C1 segment of cervical spinal cord (tissue), 14 donors: Measurements from ENCODE around the gene ACOD1.
"Not testable (repeated sequence)": the region's sequence is repeated elsewhere in the genome, so short reads cannot be mapped to it uniquely, and the experiment has no call there.

Experiments used
- DNase-seq, 14 donors: peaks; one replicate each; lab custom pipeline; 2025; lab: John Stamatoyannopoulos, UW

ACOD1 gene

DNA sequence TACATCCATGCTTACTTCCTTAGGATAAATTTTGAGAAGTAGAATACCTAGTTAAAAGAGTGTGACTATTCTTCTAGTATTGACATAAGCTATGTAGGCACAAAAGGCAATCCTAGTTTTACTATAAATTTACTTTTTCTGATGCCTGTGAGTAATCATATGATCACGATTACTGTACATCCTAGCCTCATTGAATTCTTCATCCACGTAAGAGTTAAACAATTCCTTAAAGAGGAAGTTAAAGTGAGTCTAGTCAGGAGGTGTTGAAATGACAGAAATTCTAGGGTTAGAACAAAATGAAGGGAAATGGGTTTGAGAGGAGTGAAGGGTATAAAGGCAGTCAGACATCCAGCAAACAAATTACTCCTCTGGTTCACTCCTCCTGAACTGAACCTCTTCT lies at the start of gene ACOD1:
ACOD1 (plus strand) TSS at position 363 of the 400 bp plus-strand sequence. CDS start 48 bp downstream, outside the sequence.
- no peak for DNase-seq

DNA sequence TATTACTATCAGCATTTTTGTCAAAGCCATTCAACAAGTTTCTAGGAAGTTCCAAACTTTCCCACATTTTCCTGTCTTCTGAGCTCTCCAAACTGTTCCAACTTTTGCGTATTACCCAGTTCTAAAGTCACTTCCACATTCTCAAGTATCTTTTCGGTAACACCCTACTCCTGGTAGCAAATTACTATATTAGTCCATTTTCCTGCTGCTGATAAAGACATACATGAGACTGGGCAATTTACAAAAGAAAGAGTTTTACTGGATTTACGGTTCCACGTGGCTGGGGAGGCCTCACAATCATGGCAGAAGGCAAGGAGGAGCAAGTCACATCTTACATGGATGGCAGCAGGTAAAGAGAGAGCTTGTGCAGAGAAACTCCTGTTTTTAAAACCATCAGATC lies 49.2 kb upstream of the ACOD1 start:
- DNase-seq, result not testable (repeated sequence)

DNA sequence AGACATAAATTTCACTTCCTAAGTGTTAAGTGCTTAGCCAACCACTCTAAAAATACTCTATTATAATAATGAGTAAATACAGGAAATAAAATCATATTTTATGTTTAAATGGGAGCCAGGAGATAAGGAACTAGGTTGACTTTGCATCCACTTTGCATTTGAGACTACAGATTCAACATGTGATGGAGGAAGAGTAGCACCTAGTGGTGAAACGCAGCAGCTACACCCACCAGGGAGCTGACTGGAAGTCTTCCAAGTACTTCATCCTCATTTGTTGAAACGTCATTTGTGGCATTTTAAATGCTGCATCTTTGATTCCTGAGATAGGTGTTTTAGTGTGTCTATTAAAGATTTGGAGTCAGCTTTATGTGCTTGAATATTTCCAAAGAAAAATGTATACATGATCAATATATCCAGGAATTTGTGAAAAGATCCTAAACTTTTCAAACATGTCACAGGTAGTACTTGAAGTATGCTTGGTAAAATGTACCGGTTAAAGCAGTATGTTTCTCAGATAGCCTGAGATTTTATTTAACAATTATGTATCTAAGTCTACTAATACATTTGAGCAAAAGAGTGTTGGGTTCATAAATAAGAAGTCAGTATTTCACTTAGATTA lies 44.7 kb upstream of the ACOD1 start:
- DNase-seq, result peak in 9 of 14 donors; percentile 2 to 31 (median 14)

DNA sequence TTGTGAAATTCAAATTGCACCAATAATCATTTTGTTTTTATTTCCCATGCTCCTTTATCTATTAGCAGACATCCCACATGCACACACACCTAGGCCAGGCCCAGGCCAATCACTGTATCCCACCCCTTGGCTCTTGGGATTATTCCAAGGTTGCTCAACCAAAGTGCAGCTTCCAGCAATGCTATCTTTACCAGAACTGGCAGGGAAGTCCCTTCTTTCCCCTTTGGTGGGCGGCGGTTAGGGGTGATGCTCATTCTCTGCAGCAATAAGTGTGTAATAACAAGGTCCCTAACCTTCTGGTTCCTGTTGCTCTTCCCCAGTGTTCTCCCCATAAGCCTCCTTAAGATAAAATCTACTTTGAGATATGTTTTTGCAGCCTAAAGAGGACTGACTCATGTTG lies 43.8 kb upstream of the ACOD1 start:
- DNase-seq, result no peak

DNA sequence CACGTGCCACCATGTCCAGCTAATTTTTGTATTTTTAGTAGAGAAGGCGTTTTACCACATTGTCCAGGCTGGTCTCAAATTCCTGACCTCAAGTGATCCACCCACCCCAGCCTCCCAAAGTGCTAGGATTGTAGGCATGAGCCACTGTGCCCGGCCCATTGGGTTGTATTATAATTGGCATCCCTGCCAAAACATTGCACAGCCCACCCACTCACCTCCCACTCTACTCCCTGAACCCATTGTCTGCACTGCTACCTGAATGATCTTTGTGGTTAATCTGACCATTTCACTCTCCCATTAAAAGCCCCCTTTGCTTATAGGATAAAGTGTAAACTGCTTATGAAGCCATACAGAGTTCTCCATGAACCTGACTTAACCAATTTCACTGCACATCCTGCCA lies 35.8 kb upstream of the ACOD1 start:
- DNase-seq, result no peak

DNA sequence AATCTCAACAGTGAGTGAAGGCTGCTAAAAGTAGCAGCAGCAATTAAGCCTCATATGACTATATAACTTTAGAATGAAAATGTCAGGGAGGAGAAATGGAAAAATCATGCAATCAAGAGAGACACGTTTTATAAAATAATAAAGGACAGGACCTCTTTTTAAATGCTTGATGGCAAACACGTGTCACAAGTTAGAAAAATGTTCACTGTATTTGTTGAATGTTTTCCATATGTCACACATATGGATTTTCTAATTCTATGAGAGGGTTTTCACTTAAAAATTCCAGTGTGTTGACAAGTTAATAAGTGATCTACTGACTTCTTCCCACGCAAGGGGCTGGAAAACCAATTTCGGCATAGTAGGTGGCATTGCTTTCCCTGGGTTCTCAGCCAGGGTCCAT lies 34.4 kb upstream of the ACOD1 start:
- no peak for DNase-seq

DNA sequence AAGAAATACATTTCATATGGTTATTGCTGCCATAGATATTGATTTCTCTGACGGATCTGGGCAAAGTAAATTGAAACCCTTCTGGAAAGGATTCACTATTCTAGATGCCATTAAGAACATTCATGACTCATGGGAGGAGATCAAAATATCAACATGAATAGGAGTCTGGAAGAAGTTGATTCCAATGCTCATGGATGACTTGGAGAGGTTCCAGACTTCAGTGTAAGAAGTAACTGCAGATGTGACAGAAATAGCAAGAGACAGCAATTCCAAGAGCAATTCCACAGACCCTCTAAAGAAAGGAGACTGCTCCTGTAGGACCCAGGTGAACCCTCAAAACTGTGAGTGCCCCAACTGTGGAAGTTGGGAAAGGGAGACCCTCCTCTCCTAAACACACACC lies 31.2 kb upstream of the ACOD1 start:
- DNase-seq, result no peak

DNA sequence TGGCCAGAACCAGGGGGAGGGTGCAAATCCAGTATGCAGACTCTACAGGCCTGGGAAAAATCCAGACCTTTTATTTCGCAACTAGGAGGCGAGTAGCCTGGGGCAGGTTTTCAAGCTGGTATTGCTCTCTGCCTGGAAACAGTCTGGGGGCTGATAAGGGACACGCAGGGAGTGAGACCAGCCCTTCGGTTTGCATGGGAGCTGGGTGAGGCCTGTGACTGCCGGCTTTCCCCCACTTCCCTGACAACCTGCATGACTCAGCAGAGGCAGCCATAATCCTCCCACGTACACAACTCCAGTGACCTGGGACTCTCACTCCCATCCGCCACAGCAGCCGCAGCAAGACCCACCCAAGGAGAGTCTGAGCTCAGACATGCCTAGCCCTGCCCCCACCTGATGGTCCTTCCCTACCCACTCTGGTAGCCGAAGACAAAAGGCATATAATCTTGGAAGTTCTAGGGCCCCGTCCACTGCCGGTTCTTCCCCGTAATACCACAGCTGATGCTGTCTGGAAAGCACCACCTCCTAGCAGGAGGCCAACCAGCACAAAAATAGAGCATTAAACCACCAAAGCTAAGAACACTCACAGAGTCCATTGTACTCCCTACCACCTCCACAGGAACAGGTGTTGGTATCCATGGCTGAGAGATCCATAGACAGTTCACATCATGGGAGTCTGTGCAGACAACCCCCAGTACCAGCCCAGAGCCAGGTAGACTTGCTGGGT lies 30.4 kb upstream of the ACOD1 start:
- not testable (repeated sequence) for DNase-seq

DNA sequence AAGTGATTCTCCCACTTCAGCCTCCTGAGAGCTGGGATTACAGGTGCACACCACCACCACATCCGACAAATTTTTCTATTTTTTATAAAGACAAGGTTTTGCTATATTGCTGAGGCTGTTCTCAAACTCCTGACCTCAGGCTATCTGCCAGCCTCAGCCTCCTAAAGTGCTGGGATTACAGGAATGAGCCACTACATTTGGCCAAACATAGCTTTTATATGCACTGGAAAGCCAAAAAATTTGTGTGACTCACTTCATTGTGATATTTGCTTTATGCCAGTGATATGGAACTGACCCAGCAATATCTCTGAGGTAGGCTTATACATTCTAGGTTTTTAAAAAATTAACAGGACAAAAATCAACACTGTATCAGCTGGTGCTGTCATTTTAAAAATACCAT lies 26.8 kb upstream of the ACOD1 start:
- DNase-seq, result no peak

DNA sequence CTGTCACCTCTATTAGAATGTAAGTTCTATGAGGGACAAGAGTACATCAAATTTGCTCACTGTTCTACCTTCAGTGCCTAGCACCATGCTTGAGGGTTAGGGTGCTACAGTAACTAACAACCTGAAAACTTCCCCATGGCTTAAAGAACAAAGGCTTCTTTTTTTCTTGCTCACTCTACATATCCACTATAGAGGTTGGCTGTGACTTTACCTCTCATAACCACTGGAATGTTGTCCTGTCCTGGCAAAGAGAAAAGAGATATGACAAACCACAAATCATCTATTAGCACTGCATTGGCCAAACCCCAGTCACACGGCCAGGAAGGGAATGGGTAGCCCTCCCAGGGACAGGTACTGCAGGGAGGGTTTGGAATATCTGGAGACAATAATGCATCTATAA lies 23.2 kb upstream of the ACOD1 start:
- no peak for DNase-seq

DNA sequence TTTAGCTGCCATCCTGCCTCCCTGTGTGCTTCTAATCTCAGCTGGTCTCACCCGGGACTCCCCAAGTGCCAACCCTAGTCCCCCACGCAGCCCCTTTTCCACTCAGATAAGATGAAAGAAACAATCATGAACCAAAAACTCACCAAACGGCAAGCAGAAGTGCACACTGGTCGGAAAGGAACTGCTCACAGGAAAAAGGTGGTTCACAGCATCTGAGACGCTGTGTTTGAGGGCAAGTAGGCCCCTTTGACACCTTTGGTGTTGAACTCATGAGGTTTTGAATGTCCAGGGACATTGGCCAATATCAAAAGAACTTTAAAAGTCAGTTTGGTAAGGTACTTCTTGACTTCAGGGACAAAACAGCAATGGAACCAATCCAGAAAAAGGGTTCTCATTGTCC lies 20.4 kb upstream of the ACOD1 start:
- DNase-seq, result no peak

DNA sequence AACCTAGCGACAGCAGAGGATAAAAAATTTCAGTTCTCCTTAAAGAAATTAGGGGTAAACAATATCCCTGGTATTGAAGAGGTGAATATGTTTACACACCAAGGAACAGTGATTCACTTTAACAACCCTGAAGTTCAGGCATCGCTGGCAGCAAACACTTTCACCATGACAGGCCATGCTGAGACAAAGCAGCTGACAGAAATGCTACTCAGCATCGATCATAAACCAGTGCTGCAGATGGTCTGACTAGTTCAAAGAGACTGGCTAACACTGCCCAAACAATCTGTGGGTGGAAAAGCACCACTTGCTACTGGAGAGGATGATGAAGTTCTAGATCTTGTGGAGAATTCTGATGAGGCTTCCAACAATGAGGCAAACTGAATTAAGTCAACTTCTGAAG lies 19.9 kb upstream of the ACOD1 start:
- DNase-seq, result no peak

DNA sequence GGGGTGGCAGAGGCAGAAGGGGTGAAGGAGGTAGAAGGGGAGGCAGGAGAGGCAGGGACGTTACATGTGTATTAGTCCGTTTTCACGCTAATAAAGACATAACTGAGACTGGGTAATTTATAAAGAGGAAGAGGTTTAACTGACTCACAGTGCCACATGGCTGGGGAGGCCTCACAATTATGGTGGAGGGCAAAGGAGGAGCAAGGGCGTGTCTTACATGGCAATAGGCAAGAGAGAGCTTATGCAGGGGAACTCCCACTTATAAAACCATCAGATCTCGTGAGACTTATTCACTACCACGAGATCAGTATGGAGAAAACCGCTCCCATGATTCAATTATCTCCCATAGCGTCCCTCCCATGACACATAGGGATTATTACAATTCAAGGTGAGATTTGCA lies 19.0 kb upstream of the ACOD1 start:
- no peak for DNase-seq

DNA sequence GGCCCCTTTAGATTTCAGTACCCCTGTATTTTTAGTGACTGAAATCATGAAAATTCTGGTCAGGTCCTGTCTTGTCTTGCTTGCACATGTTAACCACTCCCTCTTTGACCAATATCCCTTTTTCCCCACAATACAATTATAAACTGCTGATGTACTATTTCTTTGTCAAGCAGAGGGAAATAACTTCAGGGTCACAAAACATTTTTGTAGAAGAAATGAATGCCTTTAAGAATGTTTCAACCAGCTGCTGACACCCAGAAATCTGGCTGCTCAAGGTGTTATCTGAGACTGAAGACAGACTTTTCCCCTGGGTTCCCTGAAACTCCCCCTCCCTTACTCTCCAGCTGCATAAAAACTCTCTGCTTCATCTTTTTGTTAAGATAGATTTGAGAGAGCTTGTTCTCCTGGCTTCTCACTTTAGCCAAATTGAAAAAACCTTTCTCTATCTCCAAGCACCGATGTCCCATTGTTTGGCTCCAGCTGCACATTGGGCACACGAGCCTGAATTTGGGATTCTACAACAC lies 18.4 kb upstream of the ACOD1 start:
- DNase-seq, result no peak

DNA sequence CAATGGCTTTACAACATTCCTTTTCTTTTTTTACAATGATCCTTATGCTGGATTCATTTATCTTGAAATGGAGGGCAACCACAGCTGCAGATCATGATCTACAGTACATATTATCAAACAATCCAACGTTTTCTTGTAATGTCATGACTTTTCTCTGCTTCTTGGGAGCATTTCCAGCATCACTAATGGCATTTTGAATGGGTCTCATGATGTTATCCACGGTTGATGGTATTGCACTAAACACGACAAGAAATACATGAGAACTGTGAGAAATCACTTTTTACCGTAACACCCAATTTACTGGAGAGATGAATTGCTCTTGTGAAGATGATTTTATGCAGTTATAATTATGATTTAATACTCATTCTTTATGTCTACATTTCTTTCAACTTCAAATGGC lies 16.2 kb upstream of the ACOD1 start:
- no peak for DNase-seq

DNA sequence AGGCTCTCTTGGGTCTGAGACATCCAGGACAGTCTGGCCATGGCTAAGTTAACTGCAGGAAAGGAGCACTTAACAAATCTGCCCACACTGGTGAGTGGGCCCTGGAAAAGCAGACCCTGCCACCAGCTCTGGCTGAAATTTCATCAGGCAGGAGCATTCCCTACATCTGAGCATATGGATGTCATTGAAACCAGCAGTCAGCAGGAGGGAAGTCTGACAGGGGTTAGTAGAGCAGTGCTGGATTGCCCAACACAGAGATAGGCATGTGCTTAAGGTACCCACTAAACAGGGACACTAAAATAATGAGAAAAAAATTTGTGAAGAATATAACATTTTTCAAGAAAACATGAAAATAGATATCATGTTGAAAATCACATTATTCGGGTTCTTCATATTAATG lies 13.6 kb upstream of the ACOD1 start:
- DNase-seq, result peak in 1 of 14 donors; percentile 14

DNA sequence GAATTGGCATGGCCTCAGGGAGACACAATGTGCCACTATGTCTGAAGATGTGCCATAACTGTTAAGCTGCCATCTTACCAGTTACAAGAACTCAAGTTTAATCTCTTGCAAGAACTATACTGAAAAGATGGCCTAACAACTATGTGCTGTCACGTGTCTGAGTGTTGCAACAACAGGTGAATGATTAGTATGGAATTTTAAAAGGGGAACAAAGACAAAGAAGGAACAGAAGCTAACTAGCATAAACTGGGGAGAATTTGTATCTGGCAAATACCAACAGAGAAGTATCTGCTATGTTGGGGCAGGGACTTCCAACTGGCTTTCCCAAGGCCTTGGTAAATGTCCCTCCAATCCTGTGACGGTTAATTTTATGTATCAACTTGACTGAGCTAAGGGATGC lies 11.5 kb upstream of the ACOD1 start:
- DNase-seq, result no peak

DNA sequence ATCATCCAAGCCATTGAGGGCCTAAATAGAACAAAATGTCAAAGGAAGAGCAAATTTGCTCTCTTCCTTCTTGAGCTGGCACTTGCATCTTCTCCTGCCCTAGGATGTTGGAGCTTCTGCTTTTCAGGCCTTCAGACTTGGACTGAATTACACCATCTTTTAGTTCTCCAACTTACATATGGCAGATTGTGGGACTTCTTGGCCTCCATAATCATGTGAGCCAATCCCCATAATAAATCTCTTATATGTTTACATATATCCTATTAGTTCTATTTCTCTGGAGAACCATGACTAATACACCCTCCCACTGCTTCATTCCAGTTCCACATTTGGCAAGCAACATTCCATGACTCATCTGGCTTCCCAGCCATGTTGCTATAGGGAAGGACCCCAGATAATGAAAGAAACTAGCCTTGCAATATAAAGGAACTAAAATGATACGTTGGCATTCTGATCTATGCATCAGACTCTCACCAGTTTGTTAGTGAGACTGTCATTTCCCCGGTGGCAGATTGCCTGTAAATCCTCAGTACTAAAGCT lies 11.0 kb upstream of the ACOD1 start:
- no peak for DNase-seq

DNA sequence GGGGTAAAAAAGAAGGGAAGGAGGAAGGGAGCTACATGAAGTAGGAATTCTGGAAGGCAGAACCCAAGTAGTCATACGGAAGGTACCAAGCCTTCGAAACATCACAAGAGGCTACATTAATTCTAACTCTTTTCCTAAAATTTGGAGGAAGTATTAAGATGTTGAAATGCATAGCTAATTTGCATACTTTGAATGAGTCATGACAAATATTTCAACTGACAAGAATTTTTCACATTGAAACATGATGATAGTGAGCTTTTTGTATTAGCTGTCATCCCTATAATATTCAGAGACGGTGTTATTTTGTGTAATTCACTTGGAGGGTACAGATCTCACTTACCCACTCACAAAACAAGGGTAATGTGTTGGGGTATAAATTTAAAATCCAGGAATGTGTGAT lies 9.1 kb upstream of the ACOD1 start:
- no peak for DNase-seq

DNA sequence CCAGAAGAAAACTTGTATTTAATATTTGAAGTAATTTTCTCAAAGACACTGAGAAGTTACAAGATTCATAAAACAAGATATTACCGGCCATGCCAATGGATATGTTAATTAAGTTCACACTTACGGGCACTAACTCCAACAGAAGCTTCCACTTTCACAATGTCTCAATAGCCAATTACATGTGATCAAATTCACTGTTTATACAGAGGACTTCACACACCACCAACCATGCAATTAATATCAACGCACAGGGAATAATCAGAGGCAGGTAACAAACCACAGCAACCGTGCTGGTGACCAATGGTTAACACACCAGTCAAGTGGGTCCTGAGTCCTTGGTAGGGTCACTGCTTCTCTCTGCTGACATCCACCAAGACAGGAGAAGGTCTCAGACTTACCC lies 5.9 kb upstream of the ACOD1 start:
- DNase-seq, result no peak

DNA sequence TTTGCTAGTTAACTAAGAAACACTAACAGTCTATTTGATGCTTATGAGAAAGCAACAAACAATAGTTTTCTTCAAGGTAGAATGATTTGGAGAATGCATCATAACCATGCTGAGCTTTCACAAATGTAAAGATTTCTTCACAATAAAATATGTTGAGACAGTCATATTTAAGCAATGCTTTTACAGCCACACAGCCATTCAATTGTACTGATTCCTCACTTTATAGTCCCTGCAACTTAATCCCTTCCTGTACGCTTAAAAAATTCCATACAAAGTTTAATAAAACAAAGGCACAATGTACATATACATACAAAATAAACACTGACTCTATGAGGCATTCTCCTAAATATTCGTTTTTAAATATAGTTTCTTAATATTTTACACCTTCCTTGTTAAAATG lies 4.7 kb upstream of the ACOD1 start:
- DNase-seq, result no peak

DNA sequence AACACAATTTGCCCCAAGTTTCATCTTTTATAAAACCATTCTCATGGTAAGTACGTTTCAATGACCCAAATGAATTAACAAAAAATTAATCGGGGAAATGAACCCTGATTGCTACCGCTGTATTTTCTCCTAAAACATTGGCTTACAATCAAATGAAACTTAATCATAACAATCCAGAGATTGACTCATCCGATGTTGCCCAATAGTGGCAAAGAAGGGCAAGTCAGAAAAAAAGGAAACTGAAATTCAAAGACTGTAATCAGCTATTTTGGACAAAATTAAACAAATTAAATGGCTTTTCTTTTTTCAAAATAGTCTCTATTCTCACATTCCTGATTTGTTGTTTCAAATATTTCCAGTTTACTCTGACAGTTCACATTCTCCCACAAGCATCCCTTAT lies 3.9 kb upstream of the ACOD1 start:
- no peak for DNase-seq

DNA sequence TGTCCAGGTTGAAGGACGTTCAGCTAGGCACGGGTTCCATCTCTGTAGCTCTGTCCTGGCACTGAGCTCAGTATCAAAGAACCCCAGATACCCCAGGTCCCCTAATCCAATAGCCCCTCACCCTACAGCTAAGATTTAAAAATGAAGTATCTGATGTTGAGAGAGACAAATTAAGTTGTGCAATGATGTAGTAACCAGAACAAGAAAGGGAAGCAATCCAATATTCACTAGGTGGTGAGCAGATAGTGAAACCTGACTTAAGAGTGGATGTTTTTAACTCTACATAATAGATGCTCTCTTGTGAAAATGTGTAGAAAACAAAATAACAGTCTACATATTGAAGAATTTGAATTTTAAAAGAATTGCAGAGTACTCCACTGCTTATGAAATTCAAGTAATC lies 1.8 kb downstream of the ACOD1 start:
- DNase-seq, result no peak
